ENCODE data around the gene ASB1.

The ASB1 gene

DNA sequence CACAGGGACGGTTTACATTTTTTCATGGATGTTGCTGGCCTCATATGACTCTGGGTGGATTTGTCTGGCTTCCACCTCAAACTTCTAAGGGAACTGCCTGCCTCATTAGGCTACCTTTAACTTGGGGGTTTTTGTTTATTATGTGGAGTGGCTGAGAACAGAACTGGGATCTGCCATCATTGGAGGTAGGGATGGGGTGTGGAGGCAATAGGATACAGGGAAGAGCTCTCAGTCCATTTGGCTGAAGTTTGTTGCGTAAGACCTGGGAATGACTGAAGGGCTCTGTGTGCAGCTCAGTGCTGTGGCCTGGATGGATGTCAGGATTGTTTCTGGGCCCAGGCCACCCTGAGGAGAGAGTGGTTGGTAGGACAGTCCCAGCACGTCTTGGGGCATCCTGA lies 31.2 kb downstream of the ASB1 start:
- Histone ChIP-seq H4K20me1 (ENCODE audit: insufficient read depth, low read length) (no peaks in the 10 kb centered on the region), H3F3A (ENCODE audit: insufficient read depth, low read length) (no peaks in the 10 kb centered on the region), H3K27ac (ENCODE audit: low read depth, low read length, poor library complexity, severe bottlenecking) (no peak overlapping the region), H3K9me3 (ENCODE audit: low read length) (no peaks in the 10 kb centered on the region), H3K9me2 (ENCODE audit: low read depth, low read length) (no peaks in the 10 kb centered on the region), H3K79me2 (ENCODE audit: insufficient read depth, low read length) (no peaks in the 10 kb centered on the region), H2AFZ (ENCODE audit: low read length) (no peak overlapping the region), H3K4me3 (ENCODE audit: low read depth, low read length, poor library complexity, severe bottlenecking) (no peak overlapping the region), H3K4me2 (ENCODE audit: low read length) (no peak overlapping the region), H3K27me3 (ENCODE audit: insufficient read depth, low read length) (no peaks in the 10 kb centered on the region; the same call in 1 of the 2 replicates), H3K36me3 (ENCODE audit: insufficient read depth, low read length) (no peaks in the 10 kb centered on the region; the same call in 1 of the 2 replicates), H3K9ac (ENCODE audit: low read length) (no peak overlapping the region), H3K4me1 (ENCODE audit: insufficient read depth, low read length, severe bottlenecking) (no peaks in the 10 kb centered on the region)
- no peak for TF ChIP-seq EZH2 (IDR thresholded peaks at IDR 0.05; ENCODE audit: borderline replicate concordance, low read length)
- no peak for TF ChIP-seq CTCF (IDR thresholded peaks at IDR 0.05; ENCODE audit: low read length)

DNA sequence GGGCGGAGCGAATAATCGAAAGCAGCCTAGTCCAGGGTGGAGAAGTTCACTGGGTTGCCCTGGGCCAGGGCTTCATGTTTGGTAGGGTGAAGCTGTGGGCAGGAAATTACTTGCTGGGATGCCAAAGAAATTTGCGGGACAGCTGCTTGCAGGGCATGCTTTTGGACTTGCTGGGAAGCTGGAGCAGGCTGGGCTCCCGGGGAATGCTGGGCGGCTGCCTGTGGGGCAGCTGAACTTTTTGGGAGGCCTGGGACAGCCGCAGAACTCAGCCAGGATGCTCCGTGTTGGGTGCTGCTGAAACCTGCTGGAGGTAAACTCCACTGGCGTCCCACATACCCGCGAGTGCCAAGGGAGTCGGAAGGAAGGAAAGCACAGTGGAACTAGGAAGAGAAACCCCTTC lies 31.9 kb downstream of the ASB1 start:
- H3K9ac ChIP-seq (ENCODE audit: low read length): no peak overlapping the region
- no peaks in the 10 kb centered on the region for H3K4me1 ChIP-seq (ENCODE audit: insufficient read depth, low read length, severe bottlenecking)
- no peak overlapping the region for H3K4me2 ChIP-seq (ENCODE audit: low read length)
- no peaks in the 10 kb centered on the region; the same call in 1 of the 2 replicates for H3K27me3 ChIP-seq (ENCODE audit: insufficient read depth, low read length)
- no peaks in the 10 kb centered on the region for H4K20me1 ChIP-seq (ENCODE audit: insufficient read depth, low read length)
- no peak for TF ChIP-seq CTCF (IDR thresholded peaks at IDR 0.05; ENCODE audit: low read length)
- TF ChIP-seq EZH2 (IDR thresholded peaks at IDR 0.05; ENCODE audit: borderline replicate concordance, low read length): no peak
- no peak overlapping the region for H2AFZ ChIP-seq (ENCODE audit: low read length)
- H3F3A ChIP-seq (ENCODE audit: insufficient read depth, low read length): no peaks in the 10 kb centered on the region
- H3K9me2 ChIP-seq (ENCODE audit: low read depth, low read length): no peaks in the 10 kb centered on the region
- no peaks in the 10 kb centered on the region for H3K79me2 ChIP-seq (ENCODE audit: insufficient read depth, low read length)
- H3K4me3 ChIP-seq (ENCODE audit: low read depth, low read length, poor library complexity, severe bottlenecking): no peak overlapping the region
- no peaks in the 10 kb centered on the region for H3K9me3 ChIP-seq (ENCODE audit: low read length)
- H3K36me3 ChIP-seq (ENCODE audit: insufficient read depth, low read length): no peaks in the 10 kb centered on the region; the same call in 1 of the 2 replicates
- no peak overlapping the region for H3K27ac ChIP-seq (ENCODE audit: low read depth, low read length, poor library complexity, severe bottlenecking)

DNA sequence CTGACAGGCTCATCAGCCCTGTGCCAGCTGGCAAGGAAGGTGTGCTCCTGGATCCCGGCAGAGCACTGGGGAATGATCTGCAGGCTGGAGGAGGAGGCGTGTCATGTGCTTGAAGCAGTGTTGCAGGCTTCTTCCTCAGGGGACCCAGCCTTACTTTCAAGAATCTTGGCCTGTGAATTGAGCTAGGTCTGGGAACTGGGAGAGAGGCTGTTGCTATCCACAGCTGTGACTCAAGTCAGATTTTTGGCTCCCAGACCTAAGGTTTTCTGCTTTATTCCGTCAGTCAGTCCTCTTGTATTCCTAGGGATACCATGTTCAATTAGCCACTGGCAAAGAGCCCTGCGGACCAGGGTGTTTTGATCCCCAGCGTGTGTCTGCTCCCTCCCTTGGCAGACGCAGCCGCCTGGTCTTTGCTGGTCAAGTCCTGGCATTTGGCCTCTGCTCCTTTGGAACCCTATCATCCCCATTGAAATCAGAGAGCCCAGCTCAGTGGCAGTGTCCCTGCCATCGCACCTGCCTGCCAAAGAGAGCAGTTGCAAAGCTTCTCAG lies 32.4 kb downstream of the ASB1 start:
- no peaks in the 10 kb centered on the region; the same call in 1 of the 2 replicates for H3K27me3 ChIP-seq (ENCODE audit: insufficient read depth, low read length)
- H3K9me2 ChIP-seq (ENCODE audit: low read depth, low read length): no peaks in the 10 kb centered on the region
- no peak overlapping the region for H2AFZ ChIP-seq (ENCODE audit: low read length)
- H3K9ac ChIP-seq (ENCODE audit: low read length): no peak overlapping the region
- no peaks in the 10 kb centered on the region for H3K9me3 ChIP-seq (ENCODE audit: low read length)
- no peak for TF ChIP-seq CTCF (IDR thresholded peaks at IDR 0.05; ENCODE audit: low read length)
- no peak for TF ChIP-seq EZH2 (IDR thresholded peaks at IDR 0.05; ENCODE audit: borderline replicate concordance, low read length)
- H3F3A ChIP-seq (ENCODE audit: insufficient read depth, low read length): no peaks in the 10 kb centered on the region
- no peak overlapping the region for H3K4me3 ChIP-seq (ENCODE audit: low read depth, low read length, poor library complexity, severe bottlenecking)
- no peak overlapping the region for H3K4me2 ChIP-seq (ENCODE audit: low read length)
- no peaks in the 10 kb centered on the region for H3K79me2 ChIP-seq (ENCODE audit: insufficient read depth, low read length)
- no peaks in the 10 kb centered on the region for H4K20me1 ChIP-seq (ENCODE audit: insufficient read depth, low read length)
- no peak overlapping the region for H3K27ac ChIP-seq (ENCODE audit: low read depth, low read length, poor library complexity, severe bottlenecking)
- no peaks in the 10 kb centered on the region for H3K4me1 ChIP-seq (ENCODE audit: insufficient read depth, low read length, severe bottlenecking)
- H3K36me3 ChIP-seq (ENCODE audit: insufficient read depth, low read length): no peaks in the 10 kb centered on the region; the same call in 1 of the 2 replicates

Data from OCI-LY1 (cell line).